ENCODE data around the gene ALK.

Gene ALK

GRCh38 chr2:29239209-29239960 lies 682.0 kb downstream of the ALK start:
- DNase-seq, result no peak

- peak; percentile 0 for DNase-seq
Observed at GRCh38 chr2:29238497-29238896, 682.9 kb downstream of the ALK start.

GRCh38 chr2:29236074-29236473 lies 685.3 kb downstream of the ALK start:
- no peak for DNase-seq

GRCh38 chr2:29235411-29235810 lies 686.0 kb downstream of the ALK start:
- no peak for DNase-seq

GRCh38 chr2:29233428-29233827 lies 688.0 kb downstream of the ALK start:
- DNase-seq, result no peak

GRCh38 chr2:29232041-29232440 lies 689.3 kb downstream of the ALK start:
- DNase-seq, result no peak

- DNase-seq, result no peak
Observed at GRCh38 chr2:29229640-29230039, 691.7 kb downstream of the ALK start.

GRCh38 chr2:29228947-29229346 lies 692.4 kb downstream of the ALK start:
- DNase-seq, result no peak

GRCh38 chr2:29227935-29228675 lies 693.3 kb downstream of the ALK start:
- DNase-seq, result no peak

- DNase-seq, result no peak
Observed at GRCh38 chr2:29226808-29227207, 694.6 kb downstream of the ALK start.

- no peak for DNase-seq
Observed at GRCh38 chr2:29226375-29226774, 695.0 kb downstream of the ALK start.

- no peak for DNase-seq
Observed at GRCh38 chr2:29225814-29226213, 695.6 kb downstream of the ALK start.

- DNase-seq, result no peak
Observed at GRCh38 chr2:29224693-29225551, 696.5 kb downstream of the ALK start.

GRCh38 chr2:29223851-29224692 lies 697.3 kb downstream of the ALK start:
- DNase-seq, result peak; percentile 3

GRCh38 chr2:29223257-29223656 lies 698.1 kb downstream of the ALK start:
- DNase-seq, result no peak

- DNase-seq, result no peak
Observed at GRCh38 chr2:29222381-29223179, 698.8 kb downstream of the ALK start.

- DNase-seq, result no peak
Observed at GRCh38 chr2:29220506-29221270, 700.7 kb downstream of the ALK start.

- DNase-seq, result no peak
Observed at GRCh38 chr2:29219374-29219773, 702.0 kb downstream of the ALK start.

GRCh38 chr2:29218550-29219125 lies 702.7 kb downstream of the ALK start:
- no peak for DNase-seq

- DNase-seq, result no peak
Observed at GRCh38 chr2:29218071-29218470, 703.3 kb downstream of the ALK start.

- DNase-seq, result no peak
Observed at GRCh38 chr2:29216609-29216909, 704.8 kb downstream of the ALK start.
